T follicular helper cell (primary cell): ENCODE results near the gene TGFB3.
"Not testable (repeated sequence)": the region's sequence is repeated elsewhere in the genome, so short reads cannot be mapped to it uniquely, and the experiment has no call there.

Experiments
- DNase-seq: peaks from one replicate; pipeline ENCODE4 v3.0.0-alpha.2; 2020; ENCODE audit warnings: low read depth
- total RNA-seq, 2 experiments: gene quantifications; one replicate each; lab custom pipeline; 2026; lab: John Stamatoyannopoulos, UW

TGFB3 gene
- 2.5 to 3.2 reads per million in 2 experiments for total RNA-seq

DNA sequence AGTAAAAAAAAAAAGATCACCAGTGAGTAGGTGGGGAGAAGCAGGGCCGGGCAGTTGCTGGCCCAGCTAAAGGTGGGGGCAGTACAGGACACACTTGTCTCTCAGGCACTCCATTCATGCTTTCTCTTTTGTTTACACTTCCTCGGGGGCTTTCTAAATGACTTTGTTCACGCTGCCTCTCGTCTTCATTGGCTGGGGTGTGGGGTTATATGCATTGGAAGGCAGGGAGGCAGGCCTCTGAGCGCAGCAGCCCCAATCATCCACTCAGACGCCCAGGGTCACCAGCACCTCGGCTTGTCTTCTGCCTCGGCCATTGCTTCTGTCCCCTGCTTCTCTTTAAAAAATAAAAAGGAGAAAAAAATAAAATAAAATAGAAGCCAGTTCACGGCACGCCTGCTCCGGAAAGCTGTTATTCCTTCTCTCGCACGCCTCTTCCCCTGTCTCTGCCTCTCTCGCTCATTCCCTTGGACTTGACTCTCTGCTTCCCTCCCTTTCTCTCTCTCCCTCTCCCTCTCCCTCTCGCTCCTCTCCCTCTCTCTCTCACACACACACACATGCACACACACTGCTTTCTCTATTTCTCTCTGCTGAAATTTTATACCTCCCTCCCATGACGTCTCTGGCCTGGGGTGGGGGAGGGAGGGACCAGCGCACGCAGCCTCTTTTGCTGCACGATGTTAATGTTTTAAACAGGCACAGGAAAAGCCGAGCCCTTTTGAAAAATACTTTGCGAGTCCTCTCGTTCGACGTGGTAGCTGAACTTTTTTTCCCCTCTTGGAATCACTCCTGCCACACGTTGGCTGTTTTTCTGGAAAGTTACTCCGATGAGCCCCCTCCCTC is at the start of gene TGFB3:
TSS of gene TGFB3 (minus strand) at position 570 of the 840 bp plus-strand sequence. CDS start 1,102 bp downstream, outside the sequence.
- DNase-seq = peak; percentile 50

DNA sequence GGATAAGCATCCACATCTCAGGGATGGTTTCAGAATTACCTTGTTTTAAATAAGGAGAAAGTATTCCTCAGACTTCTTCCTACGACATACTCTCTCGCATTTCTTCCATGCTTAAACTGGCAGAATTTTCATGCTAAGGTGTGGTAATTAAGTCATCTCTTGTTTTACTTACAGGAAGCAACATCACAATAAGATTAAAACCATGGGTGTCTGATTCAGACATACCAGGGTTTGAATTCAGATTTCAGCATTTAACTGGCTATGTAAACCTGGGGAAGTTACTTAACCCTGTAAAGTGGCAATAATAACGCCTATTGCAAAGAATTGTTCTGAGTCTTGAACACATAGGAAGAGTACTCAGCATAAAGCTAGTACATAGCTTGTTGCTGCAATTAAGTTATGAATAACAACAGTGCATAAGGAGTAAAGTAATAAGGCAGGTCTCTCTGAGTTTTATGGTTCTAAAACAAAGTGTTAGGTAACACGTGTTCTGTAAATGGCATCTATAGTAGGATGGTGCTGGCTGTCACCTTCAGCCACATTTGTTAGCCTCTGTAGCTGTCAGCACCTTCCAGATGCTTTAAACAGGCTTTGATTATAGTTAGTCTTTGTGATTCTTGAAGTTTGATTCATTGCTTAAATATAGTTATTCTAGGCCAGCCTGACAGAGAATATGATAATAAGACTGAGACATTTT is 42.6 kb upstream of the TGFB3 start:
- no peak for DNase-seq

DNA sequence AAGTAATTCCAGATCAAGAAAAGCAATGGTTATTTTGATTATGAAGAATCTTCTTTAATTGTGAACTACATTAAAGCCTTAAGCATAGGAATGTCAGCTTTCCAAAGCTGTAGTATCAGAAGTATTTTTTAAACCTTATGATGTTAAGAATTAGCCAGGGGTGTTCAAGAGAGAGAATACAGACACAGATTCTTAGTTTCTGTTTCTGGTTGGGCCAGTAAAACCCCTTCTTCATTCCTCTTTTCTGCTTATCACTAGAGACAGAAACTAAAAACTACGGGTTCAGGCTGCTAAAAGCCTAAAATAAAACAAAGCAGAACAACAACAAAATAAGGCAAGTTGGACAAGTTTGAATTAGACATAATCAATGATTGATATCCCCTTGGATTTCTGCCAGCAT is 42.0 kb upstream of the TGFB3 start:
- no peak for DNase-seq

DNA sequence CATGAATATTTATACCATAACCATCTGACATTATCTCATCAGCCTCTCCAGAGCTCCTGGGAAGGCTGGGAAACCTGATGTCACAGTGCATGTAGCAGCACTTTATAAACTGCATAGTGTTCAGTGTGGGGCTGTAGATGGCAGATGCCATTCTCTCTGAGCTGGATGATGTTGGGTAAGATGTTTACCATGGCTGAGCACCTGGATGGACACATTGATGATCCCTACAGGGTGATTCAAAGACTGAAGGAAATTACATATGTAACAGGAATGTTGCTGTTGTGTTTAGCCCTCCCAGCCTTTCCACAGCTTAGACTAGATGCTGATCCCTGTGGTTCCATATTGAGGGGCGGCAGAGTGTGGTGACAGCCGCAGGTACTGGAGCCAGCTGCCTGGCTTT is 41.2 kb upstream of the TGFB3 start:
- no peak for DNase-seq

DNA sequence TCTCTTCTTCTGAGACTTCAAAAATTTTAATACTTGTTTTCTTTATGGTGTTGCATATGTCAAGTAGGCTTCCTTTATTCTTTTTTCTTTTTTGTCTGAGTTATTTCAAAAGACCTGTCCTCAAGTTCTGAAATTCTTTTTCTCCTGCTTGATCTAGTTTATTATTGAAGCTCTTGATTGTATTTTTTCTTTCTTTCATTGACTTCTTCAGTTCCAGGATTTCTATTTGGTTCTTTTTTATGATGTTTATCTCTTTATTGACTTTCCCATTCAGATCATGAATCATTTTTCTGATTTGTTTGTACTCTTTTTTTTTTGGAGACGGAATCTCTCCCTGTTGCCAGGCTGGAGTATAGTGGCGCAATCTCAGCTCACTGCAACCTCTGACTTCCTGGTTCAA is 37.9 kb upstream of the TGFB3 start:
- no peak for DNase-seq

DNA sequence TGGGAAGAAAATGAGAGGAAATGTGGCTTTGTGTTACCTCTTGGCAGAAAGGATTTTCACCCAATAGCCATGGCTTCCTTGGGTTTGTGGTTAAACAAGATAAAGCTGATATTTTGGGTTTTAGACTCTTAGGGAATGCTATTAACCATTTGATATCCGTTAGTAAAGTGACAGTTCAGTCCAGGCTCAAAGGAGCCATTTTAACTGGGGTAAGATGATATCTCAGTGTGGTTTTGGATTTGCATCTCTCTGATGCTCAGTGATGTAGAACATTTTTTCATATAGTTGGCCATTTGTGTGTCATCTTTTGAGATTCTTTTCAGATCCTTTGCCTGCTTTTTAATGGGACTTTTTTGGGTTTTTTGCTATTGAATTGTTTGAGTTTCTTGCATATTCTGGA is 33.9 kb upstream of the TGFB3 start:
- no peak for DNase-seq

DNA sequence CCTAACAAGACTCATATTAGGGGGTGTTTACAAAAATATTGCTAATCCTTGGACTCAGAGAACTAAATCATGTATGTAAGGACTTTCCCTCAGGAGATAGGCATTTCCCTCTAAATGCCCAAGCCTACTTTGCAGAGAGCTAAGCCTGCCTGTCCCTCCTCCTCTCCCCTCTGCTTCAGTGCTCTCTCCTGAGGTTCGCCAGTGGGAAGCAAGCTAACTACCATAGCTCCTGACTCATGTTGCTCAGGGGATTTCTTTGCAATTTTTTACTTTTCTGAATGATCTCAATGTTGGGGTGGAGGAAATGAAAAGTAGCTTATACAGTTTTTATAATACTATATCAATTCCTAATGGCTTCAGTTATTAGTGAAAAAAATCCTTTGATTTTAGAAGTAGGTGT is 33.4 kb upstream of the TGFB3 start:
- no peak for DNase-seq

DNA sequence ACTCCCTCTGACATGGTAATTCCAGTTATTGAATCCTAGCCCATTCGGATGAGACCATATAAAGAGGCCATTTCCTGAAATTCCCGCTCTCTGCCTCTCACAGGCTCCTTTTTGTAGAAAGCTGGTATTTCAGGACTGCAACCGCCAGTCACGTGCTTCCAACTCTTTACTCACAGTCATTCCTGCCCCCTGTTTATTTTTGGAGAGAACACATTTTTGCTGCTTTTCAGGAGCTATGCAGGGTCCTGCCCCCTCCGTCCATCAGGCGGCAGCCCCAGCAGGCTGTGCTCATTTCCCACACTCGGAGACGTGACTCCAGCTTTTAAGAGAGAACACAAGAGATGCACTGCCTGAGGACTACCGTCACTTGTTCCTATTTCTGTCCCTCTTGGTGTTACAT is 30.6 kb upstream of the TGFB3 start:
- no peak for DNase-seq

DNA sequence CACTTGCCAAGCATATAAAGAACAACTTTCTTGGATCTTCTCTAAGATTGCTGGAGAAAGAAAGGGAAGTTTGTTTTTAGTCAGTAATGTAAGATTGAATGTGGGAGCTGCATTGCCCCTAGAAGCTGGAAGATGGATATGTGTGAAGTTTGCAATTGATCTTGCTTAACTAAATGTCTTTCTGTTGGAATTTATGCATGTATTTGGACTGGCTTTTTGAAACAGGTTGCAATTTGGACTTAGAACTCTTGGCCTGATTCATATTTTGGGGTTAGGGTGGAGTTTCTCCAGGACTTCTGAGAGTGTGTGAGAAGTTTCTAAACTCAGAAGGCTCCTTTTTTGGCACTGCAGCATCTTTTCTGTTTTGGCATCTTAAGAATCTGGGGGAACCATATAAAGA is 30.1 kb upstream of the TGFB3 start:
- no peak for DNase-seq

DNA sequence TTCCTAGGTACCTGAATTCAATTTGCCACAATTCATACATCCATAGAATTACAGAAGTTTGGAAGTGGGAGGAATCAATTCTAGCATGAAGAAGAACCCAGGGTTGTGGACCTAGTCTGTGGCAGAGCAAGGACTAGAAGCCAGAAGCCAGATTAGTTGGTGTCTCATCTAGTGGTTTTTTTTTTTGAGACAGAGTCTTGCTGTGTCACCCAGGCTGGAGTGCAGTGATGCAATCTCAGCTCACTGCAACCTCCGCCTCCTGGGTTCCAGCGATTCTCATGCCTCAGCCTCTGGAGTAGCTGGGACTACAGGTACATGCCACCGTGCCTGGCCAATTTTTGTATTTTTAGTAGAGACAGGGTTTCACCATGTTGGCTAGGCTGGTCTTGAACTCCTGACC is 27.8 kb upstream of the TGFB3 start:
- not testable (repeated sequence) for DNase-seq

DNA sequence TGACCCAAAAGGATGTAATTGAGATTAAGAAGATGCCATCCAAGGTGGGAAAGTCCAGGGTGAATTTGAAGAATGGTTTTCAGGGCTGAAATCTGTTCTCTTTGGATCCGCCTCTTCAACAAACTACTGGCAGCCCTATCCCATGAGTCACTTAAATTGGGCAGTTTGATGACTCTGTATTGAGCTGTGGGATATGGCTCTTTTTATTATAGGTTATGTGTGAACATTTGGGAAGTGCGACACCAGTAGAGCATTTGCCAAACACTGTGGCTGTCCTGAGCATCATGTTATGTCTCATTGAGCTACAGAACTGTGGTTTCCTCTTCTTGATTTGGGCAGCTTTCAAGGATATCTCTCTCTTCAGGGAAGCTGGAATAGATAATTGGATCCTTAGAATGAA is 26.1 kb upstream of the TGFB3 start:
- no peak for DNase-seq

DNA sequence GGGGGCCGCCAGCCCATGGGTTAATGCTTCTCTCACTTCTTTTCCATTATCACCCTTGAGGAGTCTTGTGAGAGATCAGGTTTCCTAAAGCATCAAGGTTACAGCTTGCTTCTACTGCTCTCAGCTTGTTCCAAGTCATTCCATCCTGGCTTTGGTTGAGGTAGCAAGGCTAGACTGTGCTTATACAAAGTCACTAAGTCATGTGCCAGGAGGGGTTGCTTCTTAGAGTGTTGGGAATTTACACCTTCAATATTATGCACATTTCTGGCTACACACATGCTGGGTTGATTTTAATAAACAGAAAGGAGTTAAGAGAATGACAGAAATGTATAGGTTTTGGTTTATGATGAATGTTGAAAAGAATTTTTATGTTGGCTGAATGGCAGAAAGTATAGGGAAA is 25.6 kb upstream of the TGFB3 start:
- DNase-seq = no peak

DNA sequence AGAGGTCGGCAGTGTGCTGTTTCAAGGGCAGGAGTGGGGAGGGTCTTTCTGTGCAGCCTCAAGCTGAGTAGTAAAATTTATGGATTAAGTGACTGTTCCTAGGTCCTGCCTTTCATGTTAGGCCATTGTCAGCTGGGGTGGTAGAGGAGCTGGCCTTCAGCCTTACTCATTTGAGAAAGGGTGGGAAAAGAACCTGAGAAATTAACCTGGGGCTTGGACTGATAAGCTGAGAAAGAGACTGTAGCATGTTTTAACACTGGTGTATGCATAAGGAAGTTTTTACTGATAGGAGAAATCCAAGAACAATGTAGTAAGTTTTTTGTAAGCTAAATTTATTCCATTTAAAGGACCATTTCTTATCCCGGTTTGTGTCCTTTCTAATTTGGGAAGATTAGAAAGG is 24.5 kb upstream of the TGFB3 start:
- no peak for DNase-seq

DNA sequence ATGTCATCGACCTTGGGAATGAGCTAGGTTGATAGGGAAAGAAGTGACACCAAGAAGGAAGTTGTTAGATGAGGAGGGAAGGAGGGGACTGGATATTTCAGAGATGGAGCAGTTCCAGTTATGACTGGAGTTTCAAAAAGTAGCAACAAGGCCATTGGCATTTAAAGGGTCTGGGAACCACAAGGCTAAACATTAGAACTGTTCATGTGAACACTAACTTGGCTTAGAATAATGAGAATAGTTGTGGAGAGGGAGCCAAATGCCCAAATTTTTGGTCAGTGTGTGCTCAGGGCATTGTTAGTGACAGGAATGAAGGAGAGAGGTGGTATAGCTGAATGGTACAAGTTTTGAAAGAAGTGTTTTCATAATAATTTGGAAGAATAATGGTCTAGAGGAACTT is 20.6 kb upstream of the TGFB3 start:
- DNase-seq = no peak

DNA sequence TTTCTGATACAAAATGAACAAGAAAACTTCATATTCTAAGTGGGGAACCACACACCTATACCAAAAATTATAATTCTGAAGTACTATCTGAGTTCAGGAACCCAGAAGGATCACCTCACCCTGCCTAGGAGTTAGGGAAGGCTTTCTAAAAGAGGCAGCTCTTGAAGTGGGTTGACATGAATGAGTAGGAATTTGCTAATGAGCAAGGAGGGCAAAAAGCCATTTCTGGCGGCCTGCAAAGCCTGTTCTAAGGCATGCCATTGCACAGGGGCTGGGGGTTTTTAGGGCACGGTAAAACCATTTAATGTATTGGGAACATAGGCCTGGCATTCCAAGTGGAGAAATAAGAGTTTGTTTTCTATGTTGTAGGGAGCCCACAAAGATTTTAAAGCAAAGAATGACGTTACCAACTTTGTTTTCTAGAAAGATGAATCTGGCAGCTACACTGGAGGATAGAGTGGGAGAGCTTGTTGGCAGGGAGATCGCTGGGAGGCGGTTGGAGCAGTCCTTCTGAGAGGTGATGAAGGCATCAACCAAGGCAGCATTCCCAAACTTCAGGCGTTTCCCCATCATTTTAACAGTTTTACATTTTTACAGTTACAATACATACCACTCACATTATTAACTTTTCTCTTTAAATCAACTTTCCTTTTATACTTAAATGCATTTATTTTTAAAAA is 17.9 kb upstream of the TGFB3 start:
- DNase-seq = no peak

DNA sequence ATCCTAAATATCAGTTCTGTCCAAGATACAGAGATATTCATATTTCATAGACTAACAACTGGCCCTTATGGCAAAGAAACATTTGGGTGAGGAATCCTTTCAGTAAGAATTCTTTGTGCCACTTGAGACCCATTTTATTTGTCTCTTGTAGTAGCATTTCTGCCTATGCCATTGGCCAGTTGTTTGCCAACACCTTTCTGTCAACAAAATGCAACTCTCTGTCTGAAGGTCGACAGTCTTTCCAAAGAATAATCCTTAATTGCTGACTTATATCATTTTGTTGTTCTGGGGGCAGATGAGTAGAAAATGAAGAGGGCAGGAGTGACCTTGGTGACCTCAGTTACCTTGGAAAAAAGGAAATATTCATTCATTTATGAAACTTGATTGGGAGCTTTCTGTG is 14.7 kb upstream of the TGFB3 start:
- no peak for DNase-seq

DNA sequence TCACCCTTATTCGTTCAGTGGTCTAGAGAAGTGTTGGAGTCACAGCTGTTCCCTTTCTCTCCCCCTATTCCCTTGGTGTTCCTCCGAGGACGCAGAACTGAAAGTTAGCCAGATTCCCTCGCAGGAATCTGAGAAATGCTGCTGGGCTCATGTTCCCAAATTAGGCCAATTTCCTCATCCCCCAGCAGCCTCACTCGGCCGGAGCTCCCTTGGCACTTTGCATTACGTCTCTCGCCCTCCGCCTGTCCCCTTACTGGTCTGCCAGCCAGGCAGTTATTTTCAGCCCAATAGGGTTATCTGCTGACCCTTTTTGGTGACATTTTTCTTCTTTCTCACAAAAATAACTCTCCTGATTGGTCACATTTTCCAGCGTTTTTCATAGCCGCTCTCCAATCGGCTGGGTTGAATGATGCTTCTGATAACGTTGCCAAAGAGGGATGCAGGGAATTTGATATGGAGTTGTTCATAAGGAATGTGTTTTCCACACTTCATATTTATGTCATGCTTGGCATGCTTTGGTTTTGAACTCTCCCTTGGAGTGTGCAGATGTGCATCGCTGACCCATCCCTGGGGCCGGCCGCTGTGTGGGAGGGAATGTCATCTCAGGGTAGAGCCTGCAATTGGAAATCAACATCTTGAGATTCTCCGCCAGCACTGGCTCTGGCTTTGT is 13.7 kb upstream of the TGFB3 start:
- no peak for DNase-seq

DNA sequence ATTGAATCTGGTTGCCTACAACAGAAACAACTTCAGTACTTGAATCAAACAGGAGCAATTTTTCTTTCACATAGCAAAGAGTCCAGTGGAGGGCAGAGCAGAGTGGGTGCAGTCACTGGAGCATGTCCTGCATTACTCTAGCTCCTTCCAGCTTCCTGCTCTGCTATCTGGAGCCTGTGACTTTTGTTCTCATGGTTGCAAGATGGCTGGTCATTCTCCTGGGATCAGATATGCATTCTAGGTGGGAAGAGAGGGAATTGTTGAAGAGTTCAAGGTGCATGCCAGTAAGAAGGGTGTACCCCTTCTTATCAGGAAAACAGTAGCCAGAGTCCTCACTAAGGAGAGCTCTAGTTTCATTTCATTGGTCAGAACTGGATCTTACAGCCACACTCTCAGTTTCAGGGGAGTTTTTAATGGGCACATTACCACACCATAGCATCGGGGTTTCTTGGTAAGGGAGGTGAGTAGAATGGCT is 11.8 kb upstream of the TGFB3 start:
- DNase-seq = no peak

DNA sequence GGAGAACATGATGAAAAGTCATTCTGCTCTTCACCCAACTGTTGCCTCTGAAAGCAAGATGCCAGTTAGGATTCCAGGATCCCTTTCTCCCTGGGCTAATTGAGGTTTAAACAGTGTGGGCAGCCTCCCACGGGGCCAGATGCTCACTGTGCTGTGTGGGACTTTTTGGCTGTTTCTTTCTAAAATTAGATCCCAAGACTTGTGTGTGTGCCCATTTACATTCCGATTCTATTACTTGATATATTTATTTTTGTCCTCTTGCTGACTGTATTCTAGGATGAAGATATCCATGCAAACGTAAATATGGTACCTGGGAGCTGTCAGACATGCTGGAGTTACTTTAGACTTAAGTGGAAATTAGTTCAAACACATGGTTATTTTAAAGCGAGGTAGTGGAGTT is 10.0 kb upstream of the TGFB3 start:
- DNase-seq = no peak

DNA sequence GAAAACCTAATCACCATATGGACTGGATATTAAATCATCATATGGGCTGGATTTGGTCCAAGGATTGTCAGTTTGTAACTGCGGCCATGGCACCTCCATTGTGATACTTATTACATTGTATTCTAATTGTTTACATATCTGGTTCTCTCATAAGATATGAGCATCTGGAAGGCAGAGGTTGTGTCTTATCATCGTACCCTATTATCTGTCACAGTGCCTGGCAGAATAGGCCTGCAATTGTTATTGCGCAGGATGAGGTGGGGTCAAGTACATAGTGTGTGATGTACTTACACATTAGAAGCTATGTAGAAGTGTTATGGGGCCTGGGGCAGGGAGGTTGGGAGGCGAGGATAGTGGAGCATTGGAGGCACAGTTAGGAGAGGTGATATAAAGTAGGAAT is 8.5 kb upstream of the TGFB3 start:
- DNase-seq = no peak

DNA sequence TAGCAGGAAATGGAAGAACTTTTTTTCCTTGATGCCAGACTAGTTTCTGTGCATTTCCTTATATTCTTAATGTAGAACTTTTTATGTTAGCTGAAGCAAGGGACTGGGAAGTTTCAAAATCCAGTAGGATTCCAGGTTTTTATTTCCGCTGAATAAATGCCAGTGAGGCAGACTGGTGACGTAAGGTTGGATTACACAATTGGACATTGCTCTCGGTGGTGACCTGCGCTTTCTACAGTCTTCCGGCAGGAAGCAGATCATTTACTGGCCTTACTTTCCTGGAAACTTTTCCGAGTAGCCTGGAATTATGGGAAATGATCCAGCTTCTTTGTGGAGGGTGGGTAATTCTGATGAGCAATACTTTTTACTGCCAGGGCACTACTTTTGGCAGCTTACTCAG is 7.3 kb upstream of the TGFB3 start:
- DNase-seq = no peak
